Astrocyte (in vitro differentiated cells and primary cell): ENCODE data around the gene LRRC52.

Experiments
- CTCF ChIP-seq: IDR thresholded peaks from 2 replicates; pipeline ENCODE4 v1.5.1; 2011; ENCODE audit warnings: low read depth, mild to moderate bottlenecking, inconsistent platforms, low read length, moderate library complexity; ENCODE audit not compliant: insufficient read depth
- EZH2 ChIP-seq: IDR thresholded peaks from 2 replicates; pipeline ENCODE4 v1.6.1; 2012; ENCODE audit warnings: mild to moderate bottlenecking, low read length, inconsistent platforms; ENCODE audit not compliant: insufficient read depth

DNA sequence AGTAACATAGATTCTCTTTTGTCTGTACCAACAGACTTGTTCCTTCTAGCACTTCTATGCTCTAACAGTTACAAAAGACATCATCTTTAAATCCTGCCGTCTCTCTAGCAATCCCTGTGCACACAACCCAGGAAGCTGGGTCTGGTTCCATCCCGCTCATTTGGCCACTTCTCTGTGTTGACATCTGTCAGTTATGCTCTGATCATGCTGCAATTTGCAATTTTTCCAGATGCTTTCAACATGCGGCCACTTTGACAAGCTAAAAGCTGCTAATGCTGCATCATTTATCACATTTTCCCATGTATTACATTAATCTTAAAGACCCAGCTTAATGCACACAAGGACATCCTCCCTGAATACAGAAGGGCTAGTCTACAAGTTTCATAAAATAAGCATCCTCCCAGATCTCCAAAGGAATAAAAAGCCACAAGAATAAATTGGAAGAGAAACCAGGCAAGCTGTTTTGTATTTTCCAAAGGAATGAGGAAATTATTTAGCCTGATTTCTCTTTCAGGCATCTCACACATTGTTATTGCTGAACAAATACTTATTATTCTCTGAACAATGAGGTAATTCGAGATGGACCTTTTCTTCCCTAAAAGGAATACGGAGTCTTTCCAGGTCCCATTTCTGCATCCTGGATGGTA, 19.0 kb upstream of the LRRC52 start:
- TF ChIP-seq EZH2: no peak
- no peak for TF ChIP-seq CTCF
